Glutamatergic neuron (in vitro differentiated cells): ENCODE results near the gene STAG1. TPM values are rescaled to one million over a fixed set of nuclear protein-coding genes. Genes with fewer than 3 reads are reported as not detected.

Experiments used
- DNase-seq: peaks from one replicate; pipeline ENCODE4 v3.0.0; 2022
- H3K27ac Mint-ChIP-seq: one replicate; pipeline ENCODE4 v1.8.0; 2020; ENCODE audit warnings: mild to moderate bottlenecking, mixed read lengths, inconsistent platforms; ENCODE audit not compliant: unreplicated experiment
- H3K27me3 Mint-ChIP-seq: one replicate; pipeline ENCODE4 v1.8.0; 2020; ENCODE audit warnings: mild to moderate bottlenecking, moderate library complexity, mixed read lengths, inconsistent platforms; ENCODE audit not compliant: unreplicated experiment
- H3K36me3 Mint-ChIP-seq: one replicate; pipeline ENCODE4 v1.8.0; 2020; ENCODE audit warnings: mild to moderate bottlenecking, mixed read lengths, inconsistent platforms; ENCODE audit not compliant: unreplicated experiment
- H3K4me1 Mint-ChIP-seq: one replicate; pipeline ENCODE4 v1.8.0; 2020; ENCODE audit warnings: mild to moderate bottlenecking, low read depth, mixed read lengths, inconsistent platforms; ENCODE audit not compliant: unreplicated experiment
- H3K4me3 Mint-ChIP-seq: one replicate; pipeline ENCODE4 v1.8.0; 2020; ENCODE audit warnings: mild to moderate bottlenecking, mixed read lengths, inconsistent platforms; ENCODE audit not compliant: unreplicated experiment
- H3K9me3 Mint-ChIP-seq: one replicate; pipeline ENCODE4 v1.8.0; 2020; ENCODE audit warnings: mild to moderate bottlenecking, moderate library complexity, mixed read lengths, inconsistent platforms; ENCODE audit not compliant: unreplicated experiment
- CTCF ChIP-seq: fragments of 200-600 bp; sonication (generic); IDR thresholded peaks from one replicate; pipeline ENCODE4 v1.5.0; 2021; ENCODE audit not compliant: partially characterized antibody, unreplicated experiment
- total RNA-seq: library from RNA; stranded (reverse); fragmentation: NEBNext Ultra II Directional; extraction: Animal tissue kit (Norgen Biotek cat#: 25700); gene quantifications from one replicate; pipeline ENCODE4 v1.2.1, GENCODE V29; 2021; ENCODE audit not compliant: unreplicated experiment

Gene STAG1
- total RNA-seq, 1 donor from 2014 or later, result 22.8 TPM

GRCh38 chr3:136327671-136328070 is 424.5 kb downstream of the STAG1 start:
- no peak overlapping the region for H3K4me3 Mint-ChIP-seq
- H3K4me1 Mint-ChIP-seq, result no peaks in the 10 kb centered on the region
- peaks cover 7% of the 10 kb centered on the region for H3K9me3 Mint-ChIP-seq
- H3K27me3 Mint-ChIP-seq, result no peaks in the 10 kb centered on the region
- H3K27ac Mint-ChIP-seq, result no peak overlapping the region
- TF ChIP-seq CTCF, result no peak
- peaks cover 10% of the 10 kb centered on the region for H3K36me3 Mint-ChIP-seq
- DNase-seq, result no peak

GRCh38 chr3:136326316-136326715 is 425.9 kb downstream of the STAG1 start:
- TF ChIP-seq CTCF, result no peak
- peaks cover 15% of the 10 kb centered on the region for H3K36me3 Mint-ChIP-seq
- no peak overlapping the region for H3K27ac Mint-ChIP-seq
- no peaks in the 10 kb centered on the region for H3K27me3 Mint-ChIP-seq
- peaks cover 7% of the 10 kb centered on the region for H3K9me3 Mint-ChIP-seq
- no peak overlapping the region for H3K4me3 Mint-ChIP-seq
- no peak for DNase-seq
- no peaks in the 10 kb centered on the region for H3K4me1 Mint-ChIP-seq

GRCh38 chr3:136311968-136312367 is 440.2 kb downstream of the STAG1 start:
- no peak for DNase-seq
- Mint-ChIP-seq H3K9me3 (no peaks in the 10 kb centered on the region), H3K4me3 (no peak overlapping the region), H3K27ac (no peak overlapping the region), H3K27me3 (peaks cover 2% of the 10 kb centered on the region), H3K4me1 (no peaks in the 10 kb centered on the region), H3K36me3 (no peaks in the 10 kb centered on the region)
- TF ChIP-seq CTCF, result no peak

GRCh38 chr3:136311261-136311660 is 440.9 kb downstream of the STAG1 start:
- no peak overlapping the region for H3K4me3 Mint-ChIP-seq
- peaks cover 2% of the 10 kb centered on the region for H3K27me3 Mint-ChIP-seq
- no peak for DNase-seq
- no peaks in the 10 kb centered on the region for H3K36me3 Mint-ChIP-seq
- H3K4me1 Mint-ChIP-seq, result no peaks in the 10 kb centered on the region
- H3K9me3 Mint-ChIP-seq, result no peaks in the 10 kb centered on the region
- H3K27ac Mint-ChIP-seq, result no peak overlapping the region
- no peak for TF ChIP-seq CTCF

- Mint-ChIP-seq H3K36me3 (no peaks in the 10 kb centered on the region), H3K27ac (no peak overlapping the region), H3K4me1 (no peaks in the 10 kb centered on the region), H3K4me3 (no peak overlapping the region), H3K9me3 (peaks cover 1% of the 10 kb centered on the region), H3K27me3 (peaks cover 2% of the 10 kb centered on the region)
- no peak for DNase-seq
- no peak for TF ChIP-seq CTCF
These were observed 446.3 kb downstream of the STAG1 start for GRCh38 chr3:136305879-136306278.
